ENCODE results near the gene ANKS1B. TPM values are rescaled to one million over a fixed set of nuclear protein-coding genes. Genes with fewer than 3 reads are reported as not detected.
"Not testable (repeated sequence)": the region's sequence is repeated elsewhere in the genome, so short reads cannot be mapped to it uniquely, and the experiment has no call there.

The ANKS1B gene
- total RNA-seq, 1 experiment from 2014 or later, result 9.7 TPM

GRCh38 chr12:100017056-100017455 lies 32.3 kb upstream of the ANKS1B start:
- ATAC-seq (no peak), DNase-seq (ENCODE audit: low read depth, low spot score) (no peak)
- Histone ChIP-seq H3K9me3 (ENCODE audit: control insufficient read depth, insufficient read depth, low read depth, low read length) (no peaks in the 10 kb centered on the region), H3K4me1 (ENCODE audit: control insufficient read depth, insufficient read depth, low read length) (no peaks in the 10 kb centered on the region), H3K36me3 (ENCODE audit: control insufficient read depth, insufficient read depth, low read length) (no peaks in the 10 kb centered on the region), H3K27ac (ENCODE audit: low read length) (no peak overlapping the region), H3K27me3 (ENCODE audit: control insufficient read depth, insufficient read depth, low read length) (no peaks in the 10 kb centered on the region), H3K4me3 (ENCODE audit: low read depth in 2 of 2, low read length in 2 of 2) (no peak overlapping the region)
- in situ Hi-C loops (cut with HindIII; ENCODE audit: low pct_unique_long_range_greater_than_20kb, low sequenced_read_pairs) (no loop called here), intact Hi-C loops (cut with micrococcal nuclease; ENCODE audit: unreplicated experiment) (no loop called here)
- TF ChIP-seq REST (IDR thresholded peaks at IDR 0.05; ENCODE audit: insufficient read depth in 1 of 2, low read depth in 2 of 2, low read length in 1 of 2), result no peak
- no peak for TF ChIP-seq TCF7L2 (IDR thresholded peaks at IDR 0.05; ENCODE audit: low read depth, low read length)
- no peak for TF ChIP-seq POLR2AphosphoS5 (IDR thresholded peaks at IDR 0.05; ENCODE audit: low read depth, low read length)
- BruUV-seq (replicated peaks), result no TSS peak
- ChIA-PET CTCF (no interaction called here), POLR2A (no interaction called here)

GRCh38 chr12:100016304-100016703 lies 31.6 kb upstream of the ANKS1B start:
- H3K27ac ChIP-seq (ENCODE audit: low read length); CTCF ChIA-PET; POLR2A ChIA-PET; in situ Hi-C loops (cut with HindIII; ENCODE audit: low pct_unique_long_range_greater_than_20kb, low sequenced_read_pairs); H3K27me3 ChIP-seq (ENCODE audit: control insufficient read depth, insufficient read depth, low read length); intact Hi-C loops (cut with micrococcal nuclease; ENCODE audit: unreplicated experiment); ATAC-seq; BruUV-seq (replicated peaks); H3K9me3 ChIP-seq (ENCODE audit: control insufficient read depth, insufficient read depth, low read depth, low read length); H3K4me3 ChIP-seq (ENCODE audit: low read depth in 2 of 2, low read length in 2 of 2); DNase-seq (ENCODE audit: low read depth, low spot score); H3K4me1 ChIP-seq (ENCODE audit: control insufficient read depth, insufficient read depth, low read length); H3K36me3 ChIP-seq (ENCODE audit: control insufficient read depth, insufficient read depth, low read length): not testable (repeated sequence)

- CTCF ChIA-PET; DNase-seq (ENCODE audit: low read depth, low spot score); ATAC-seq; H3K9me3 ChIP-seq (ENCODE audit: control insufficient read depth, insufficient read depth, low read depth, low read length); H3K36me3 ChIP-seq (ENCODE audit: control insufficient read depth, insufficient read depth, low read length); in situ Hi-C loops (cut with HindIII; ENCODE audit: low pct_unique_long_range_greater_than_20kb, low sequenced_read_pairs); BruUV-seq (replicated peaks); H3K4me3 ChIP-seq (ENCODE audit: low read depth in 2 of 2, low read length in 2 of 2); intact Hi-C loops (cut with micrococcal nuclease; ENCODE audit: unreplicated experiment); H3K27me3 ChIP-seq (ENCODE audit: control insufficient read depth, insufficient read depth, low read length); H3K4me1 ChIP-seq (ENCODE audit: control insufficient read depth, insufficient read depth, low read length); POLR2A ChIA-PET; H3K27ac ChIP-seq (ENCODE audit: low read length): not testable (repeated sequence)
Measured at GRCh38 chr12:100005846-100006245, 21.1 kb upstream of the ANKS1B start.

- intact Hi-C loops (cut with micrococcal nuclease; ENCODE audit: unreplicated experiment) (no loop called here), in situ Hi-C loops (cut with HindIII; ENCODE audit: low pct_unique_long_range_greater_than_20kb, low sequenced_read_pairs) (no loop called here)
- DNase-seq (ENCODE audit: low read depth, low spot score) (no peak), ATAC-seq (no peak)
- TF ChIP-seq SIN3A (IDR thresholded peaks at IDR 0.05; ENCODE audit: borderline replicate concordance, insufficient read depth, low read depth, low read length) (no peak), TCF7L2 (IDR thresholded peaks at IDR 0.05; ENCODE audit: low read depth, low read length) (no peak)
- no peaks in the 10 kb centered on the region for H3K9me3 ChIP-seq (ENCODE audit: control insufficient read depth, insufficient read depth, low read depth, low read length)
- ChIA-PET CTCF (no interaction called here), POLR2A (no interaction called here)
- BruUV-seq (replicated peaks), result no TSS peak
- H3K4me3 ChIP-seq (ENCODE audit: low read depth in 2 of 2, low read length in 2 of 2), result no peak overlapping the region
- H3K27ac ChIP-seq (ENCODE audit: low read length), result no peak overlapping the region
- no peaks in the 10 kb centered on the region for H3K4me1 ChIP-seq (ENCODE audit: control insufficient read depth, insufficient read depth, low read length)
- H3K27me3 ChIP-seq (ENCODE audit: control insufficient read depth, insufficient read depth, low read length), result no peaks in the 10 kb centered on the region
- no peaks in the 10 kb centered on the region for H3K36me3 ChIP-seq (ENCODE audit: control insufficient read depth, insufficient read depth, low read length)
Measured at GRCh38 chr12:99997806-99998205, 13.1 kb upstream of the ANKS1B start.
